GM18508 (cell line): ENCODE results near the gene HMOX1.

Source experiments
- ATAC-seq: cut with Tn5 transposase; IDR thresholded peaks from one replicate; pipeline ENCODE4 v1.9.1; 2021; ENCODE audit warnings: moderate number of reproducible peaks; ENCODE audit not compliant: insufficient read depth, unreplicated experiment

Gene HMOX1

GRCh38 chr22:35380537-35381423 lies at the start of gene HMOX1:
HMOX1 (plus strand) TSS chr22:35381096; CDS start chr22:35381174, 78 bp downstream.
- no peak for ATAC-seq

GRCh38 chr22:35332278-35332677 lies 48.6 kb upstream of the HMOX1 start:
- no peak for ATAC-seq

GRCh38 chr22:35333220-35333619 lies 47.7 kb upstream of the HMOX1 start:
- no peak for ATAC-seq

GRCh38 chr22:35334004-35334403 lies 46.9 kb upstream of the HMOX1 start:
- ATAC-seq = no peak

GRCh38 chr22:35335468-35335867 lies 45.4 kb upstream of the HMOX1 start:
- ATAC-seq = no peak

GRCh38 chr22:35335936-35336781 lies 44.7 kb upstream of the HMOX1 start:
- ATAC-seq = no peak

GRCh38 chr22:35337932-35338331 lies 43.0 kb upstream of the HMOX1 start:
- no peak for ATAC-seq

- no peak for ATAC-seq
These were observed 39.6 kb upstream of the HMOX1 start for GRCh38 chr22:35341090-35341874.

- no peak for ATAC-seq
These were observed 38.5 kb upstream of the HMOX1 start for GRCh38 chr22:35342390-35342789.

- ATAC-seq = no peak
These were observed 37.0 kb upstream of the HMOX1 start for GRCh38 chr22:35343664-35344550.

- no peak for ATAC-seq
These were observed 35.8 kb upstream of the HMOX1 start for GRCh38 chr22:35344956-35345690.

- no peak for ATAC-seq
These were observed 34.9 kb upstream of the HMOX1 start for GRCh38 chr22:35345808-35346505.

GRCh38 chr22:35346596-35347220 lies 34.2 kb upstream of the HMOX1 start:
- no peak for ATAC-seq

GRCh38 chr22:35347462-35347861 lies 33.4 kb upstream of the HMOX1 start:
- ATAC-seq = no peak

GRCh38 chr22:35348026-35348590 lies 32.8 kb upstream of the HMOX1 start:
- ATAC-seq = no peak

- ATAC-seq = no peak
These were observed 32.2 kb upstream of the HMOX1 start for GRCh38 chr22:35348703-35349102.

- no peak for ATAC-seq
These were observed 31.6 kb upstream of the HMOX1 start for GRCh38 chr22:35349368-35349703.
